Measurements from ENCODE around the gene DIDO1. TPM values are rescaled to one million over a fixed set of nuclear protein-coding genes. Genes with fewer than 3 reads are reported as not detected.
"Not testable (repeated sequence)": the region's sequence is repeated elsewhere in the genome, so short reads cannot be mapped to it uniquely, and the experiment has no call there.

The DIDO1 gene
- total RNA-seq, 1 donor from 2014 or later = 41.6 TPM

DNA sequence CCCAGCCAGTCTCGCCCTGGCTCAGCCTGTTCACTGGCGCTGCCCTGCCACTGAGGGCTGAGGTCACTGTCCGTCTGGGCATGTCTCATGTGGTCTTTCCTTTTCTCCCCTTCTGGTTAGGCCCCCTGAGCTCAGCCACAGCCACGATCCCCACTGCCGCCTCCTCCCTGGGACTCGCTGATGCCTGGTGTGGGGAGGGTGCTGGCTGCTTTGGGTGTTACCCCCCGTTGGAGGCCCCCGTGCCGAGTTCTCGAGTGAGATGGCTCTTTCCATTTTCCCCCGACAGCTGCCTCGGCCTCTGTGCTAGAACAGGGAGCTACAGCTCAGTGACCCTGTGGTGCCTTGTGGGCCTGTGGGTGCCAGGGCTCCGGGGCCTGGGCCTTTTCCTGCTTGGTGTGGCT lies 49.8 kb downstream of the DIDO1 start:
- TF ChIP-seq, protein P1, sequence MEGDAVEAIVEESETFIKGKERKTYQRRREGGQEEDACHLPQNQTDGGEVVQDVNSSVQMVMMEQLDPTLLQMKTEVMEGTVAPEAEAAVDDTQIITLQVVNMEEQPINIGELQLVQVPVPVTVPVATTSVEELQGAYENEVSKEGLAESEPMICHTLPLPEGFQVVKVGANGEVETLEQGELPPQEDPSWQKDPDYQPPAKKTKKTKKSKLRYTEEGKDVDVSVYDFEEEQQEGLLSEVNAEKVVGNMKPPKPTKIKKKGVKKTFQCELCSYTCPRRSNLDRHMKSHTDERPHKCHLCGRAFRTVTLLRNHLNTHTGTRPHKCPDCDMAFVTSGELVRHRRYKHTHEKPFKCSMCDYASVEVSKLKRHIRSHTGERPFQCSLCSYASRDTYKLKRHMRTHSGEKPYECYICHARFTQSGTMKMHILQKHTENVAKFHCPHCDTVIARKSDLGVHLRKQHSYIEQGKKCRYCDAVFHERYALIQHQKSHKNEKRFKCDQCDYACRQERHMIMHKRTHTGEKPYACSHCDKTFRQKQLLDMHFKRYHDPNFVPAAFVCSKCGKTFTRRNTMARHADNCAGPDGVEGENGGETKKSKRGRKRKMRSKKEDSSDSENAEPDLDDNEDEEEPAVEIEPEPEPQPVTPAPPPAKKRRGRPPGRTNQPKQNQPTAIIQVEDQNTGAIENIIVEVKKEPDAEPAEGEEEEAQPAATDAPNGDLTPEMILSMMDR (IDR thresholded peaks at IDR 0.05) = no peak
- H3K9me3 Mint-ChIP-seq (ENCODE audit: low read depth) = no peaks in the 10 kb centered on the region
- peaks cover 28% of the 10 kb centered on the region for H3K4me1 Mint-ChIP-seq (ENCODE audit: low read depth)
- no peaks in the 10 kb centered on the region for H3K27me3 Mint-ChIP-seq (ENCODE audit: low read depth)
- peak overlapping the region; percentile 93 for H3K27ac Mint-ChIP-seq (ENCODE audit: unreplicated experiment)
- DNase-seq (ENCODE audit: low spot score) = peak; percentile 85
- H3K36me3 Mint-ChIP-seq (ENCODE audit: low read depth) = peaks cover 3% of the 10 kb centered on the region
- H3K4me3 Mint-ChIP-seq (ENCODE audit: unreplicated experiment) = no peak overlapping the region

DNA sequence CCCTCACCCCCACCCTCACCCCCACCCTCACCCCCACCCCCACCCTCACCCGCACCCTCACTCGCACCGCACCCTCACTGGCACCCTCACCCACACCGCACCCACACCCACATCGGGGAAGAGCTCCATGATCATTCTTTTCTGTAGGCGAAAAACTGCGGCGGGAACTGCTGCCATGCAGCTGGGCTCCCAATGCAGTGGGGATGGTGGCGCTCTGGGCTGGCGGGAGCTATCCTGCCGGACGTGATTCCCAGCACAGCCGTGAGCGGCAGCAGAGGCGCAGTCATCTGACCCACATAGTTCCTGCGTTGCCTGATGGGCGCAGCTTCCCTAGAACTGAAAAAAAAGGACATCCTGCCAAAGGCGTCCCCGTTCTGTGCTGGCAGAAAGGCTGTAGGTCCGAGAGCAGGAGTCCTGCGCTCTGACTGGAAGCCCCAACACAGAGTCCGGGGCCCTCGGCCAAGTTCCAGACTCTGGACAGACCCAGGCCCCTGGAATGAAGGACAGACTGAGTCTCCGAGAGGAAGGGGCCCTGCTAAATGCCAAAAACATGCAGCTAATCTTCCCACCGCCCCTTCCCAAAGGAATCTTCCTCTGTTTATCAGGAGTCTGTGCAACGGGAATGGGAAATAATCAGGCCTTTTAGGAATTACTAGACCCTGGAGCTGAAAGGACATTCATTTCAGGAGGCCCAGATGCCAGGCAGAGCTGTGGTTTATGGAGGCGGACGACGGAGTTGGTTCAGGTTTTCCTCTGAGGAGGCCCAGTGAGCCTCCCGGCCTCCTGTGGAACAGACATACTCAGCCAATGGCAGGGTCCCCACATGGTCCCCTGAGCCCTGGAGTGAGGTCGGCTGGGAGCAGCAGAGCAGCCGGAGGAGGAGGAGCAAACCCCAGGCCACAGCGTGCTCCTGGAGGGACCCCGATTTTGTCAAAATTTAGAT lies 50.6 kb downstream of the DIDO1 start:
- Mint-ChIP-seq H3K36me3 (ENCODE audit: low read depth) (peaks cover 1% of the 10 kb centered on the region), H3K4me1 (ENCODE audit: low read depth) (peaks cover 28% of the 10 kb centered on the region), H3K9me3 (ENCODE audit: low read depth) (no peaks in the 10 kb centered on the region), H3K4me3 (ENCODE audit: unreplicated experiment) (peak overlapping the region; percentile 61), H3K27me3 (ENCODE audit: low read depth) (no peaks in the 10 kb centered on the region), H3K27ac (ENCODE audit: unreplicated experiment) (peak overlapping the region; percentile 93)
- TF ChIP-seq, protein P1 (IDR thresholded peaks at IDR 0.05) = peak; percentile 75
- DNase-seq (ENCODE audit: low spot score) = peak; percentile 95

DNA sequence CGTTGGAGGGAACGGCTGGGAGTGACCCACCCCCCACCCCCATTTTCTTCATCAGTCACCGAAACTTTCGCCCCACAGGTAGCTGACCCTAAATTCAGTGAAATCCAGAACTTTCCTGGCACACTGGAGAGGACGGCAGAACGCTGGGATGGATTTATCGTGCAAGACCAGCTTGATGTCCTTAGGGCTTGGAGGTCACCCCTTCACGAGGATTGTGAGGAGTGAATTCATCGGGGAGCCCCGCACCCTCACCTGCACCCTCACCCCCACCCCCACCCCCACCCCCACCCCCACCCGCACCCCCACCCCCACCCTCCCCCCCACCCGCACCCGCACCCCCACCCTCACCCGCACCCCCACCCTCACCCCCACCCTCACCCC lies 51.4 kb downstream of the DIDO1 start:
- peak; percentile 13 for DNase-seq (ENCODE audit: low spot score)
- H3K27ac Mint-ChIP-seq (ENCODE audit: unreplicated experiment) = peak overlapping the region; percentile 63
- peak overlapping the region; percentile 55 for H3K4me3 Mint-ChIP-seq (ENCODE audit: unreplicated experiment)
- H3K4me1 Mint-ChIP-seq (ENCODE audit: low read depth) = peaks cover 28% of the 10 kb centered on the region
- no peaks in the 10 kb centered on the region for H3K27me3 Mint-ChIP-seq (ENCODE audit: low read depth)
- peaks cover 1% of the 10 kb centered on the region for H3K36me3 Mint-ChIP-seq (ENCODE audit: low read depth)
- H3K9me3 Mint-ChIP-seq (ENCODE audit: low read depth) = no peaks in the 10 kb centered on the region
- TF ChIP-seq, protein P1 (IDR thresholded peaks at IDR 0.05) = no peak

DNA sequence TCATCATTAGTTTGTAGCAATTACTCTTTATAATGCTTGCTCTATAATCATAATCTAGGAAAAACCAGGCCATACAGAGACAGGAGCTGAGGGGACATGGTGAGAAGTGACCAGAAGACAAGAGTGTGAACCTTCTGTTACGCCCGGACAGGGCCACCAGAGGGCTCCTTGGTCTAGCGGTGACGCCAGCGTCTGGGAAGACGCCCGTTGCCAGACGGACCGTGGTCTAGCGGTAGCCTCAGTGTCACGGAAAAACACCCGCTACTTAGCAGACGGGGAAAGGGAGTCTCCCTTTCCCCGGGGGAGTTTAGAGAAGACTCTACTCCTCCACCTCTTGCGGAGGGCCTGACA lies 52.6 kb downstream of the DIDO1 start:
- H3K27me3 Mint-ChIP-seq (ENCODE audit: low read depth) = not testable (repeated sequence)

DNA sequence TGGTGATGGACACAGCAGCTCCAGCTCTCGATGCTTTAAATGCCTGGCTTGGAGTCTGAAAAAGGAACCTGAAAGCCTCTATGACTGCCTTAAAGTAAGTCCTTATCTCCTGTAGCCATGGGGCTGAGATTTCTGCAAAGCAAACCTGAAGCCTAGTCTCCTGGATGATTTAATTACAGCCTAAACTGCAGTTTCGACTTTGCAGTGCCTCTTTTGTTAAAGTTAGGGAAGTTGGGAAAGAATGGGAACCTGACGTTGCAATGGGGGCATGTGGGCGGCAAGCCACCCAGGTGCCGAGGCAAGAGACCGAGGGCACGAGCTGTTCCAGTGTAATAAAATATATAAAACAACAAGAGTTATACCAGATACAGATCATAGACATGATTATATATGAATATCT lies 53.0 kb downstream of the DIDO1 start:
- peak overlapping the region; percentile 63 for H3K27ac Mint-ChIP-seq (ENCODE audit: unreplicated experiment)
- peak; percentile 10 for DNase-seq (ENCODE audit: low spot score)
- H3K4me3 Mint-ChIP-seq (ENCODE audit: unreplicated experiment) = no peak overlapping the region
- H3K36me3 Mint-ChIP-seq (ENCODE audit: low read depth) = no peaks in the 10 kb centered on the region
- H3K9me3 Mint-ChIP-seq (ENCODE audit: low read depth) = no peaks in the 10 kb centered on the region
- peaks cover 28% of the 10 kb centered on the region for H3K4me1 Mint-ChIP-seq (ENCODE audit: low read depth)
- no peaks in the 10 kb centered on the region for H3K27me3 Mint-ChIP-seq (ENCODE audit: low read depth)
- TF ChIP-seq, protein P1 (IDR thresholded peaks at IDR 0.05) = no peak

More for the DNA sequence above, 52.6 kb downstream of the DIDO1 start:
- DNase-seq (ENCODE audit: low spot score) = peak; percentile 92
- peak overlapping the region; percentile 63 for H3K27ac Mint-ChIP-seq (ENCODE audit: unreplicated experiment)
- H3K36me3 Mint-ChIP-seq (ENCODE audit: low read depth); H3K9me3 Mint-ChIP-seq (ENCODE audit: low read depth); H3K4me3 Mint-ChIP-seq (ENCODE audit: unreplicated experiment): not testable (repeated sequence)
- TF ChIP-seq, protein P1 (IDR thresholded peaks at IDR 0.05) = peak; percentile 81
- peaks cover 28% of the 10 kb centered on the region for H3K4me1 Mint-ChIP-seq (ENCODE audit: low read depth)

Measured in chondrocyte (in vitro differentiated cells).